Measurements from ENCODE around the gene INIP.

Gene INIP

GRCh38 chr9:112752334-112753125, 34.6 kb upstream of the INIP start:
- peaks cover 32% of the 10 kb centered on the region for H3K4me1 ChIP-seq (ENCODE audit: insufficient read depth, poor library complexity, severe bottlenecking)
- H3K9me3 ChIP-seq (ENCODE audit: severe bottlenecking) = no peaks in the 10 kb centered on the region
- H3K27me3 ChIP-seq (ENCODE audit: insufficient read depth, poor library complexity, severe bottlenecking) = no peaks in the 10 kb centered on the region
- no peak overlapping the region for H3K4me3 ChIP-seq (ENCODE audit: severe bottlenecking)
- H3K36me3 ChIP-seq (ENCODE audit: low read depth) = no peaks in the 10 kb centered on the region
- no peak for DNase-seq (ENCODE audit: low spot score)
- ATAC-seq (ENCODE audit: low read depth) = no peak
- H3K27ac ChIP-seq (ENCODE audit: poor library complexity, severe bottlenecking) = peak overlapping the region; percentile 35
- no peak for TF ChIP-seq CTCF (IDR thresholded peaks at IDR 0.05; ENCODE audit: poor library complexity, severe bottlenecking)

GRCh38 chr9:112751056-112751795, 33.3 kb upstream of the INIP start:
- Histone ChIP-seq H3K4me3 (ENCODE audit: severe bottlenecking) (peak overlapping the region; percentile 90), H3K9me3 (ENCODE audit: severe bottlenecking) (no peaks in the 10 kb centered on the region), H3K27me3 (ENCODE audit: insufficient read depth, poor library complexity, severe bottlenecking) (no peaks in the 10 kb centered on the region), H3K4me1 (ENCODE audit: insufficient read depth, poor library complexity, severe bottlenecking) (peaks cover 32% of the 10 kb centered on the region), H3K27ac (ENCODE audit: poor library complexity, severe bottlenecking) (peak overlapping the region; percentile 10), H3K36me3 (ENCODE audit: low read depth) (no peaks in the 10 kb centered on the region)
- no peak for TF ChIP-seq CTCF (IDR thresholded peaks at IDR 0.05; ENCODE audit: poor library complexity, severe bottlenecking)
- DNase-seq (ENCODE audit: low spot score) (peak; percentile 62), ATAC-seq (ENCODE audit: low read depth) (peak; percentile 58)

GRCh38 chr9:112750764-112751055, 32.8 kb upstream of the INIP start:
- DNase-seq (ENCODE audit: low spot score) (no peak), ATAC-seq (ENCODE audit: low read depth) (no peak; the same call in 2 of the 3 replicates)
- H3K36me3 ChIP-seq (ENCODE audit: low read depth) = no peaks in the 10 kb centered on the region
- H3K27me3 ChIP-seq (ENCODE audit: insufficient read depth, poor library complexity, severe bottlenecking) = no peaks in the 10 kb centered on the region
- H3K4me1 ChIP-seq (ENCODE audit: insufficient read depth, poor library complexity, severe bottlenecking) = peaks cover 32% of the 10 kb centered on the region
- no peak for TF ChIP-seq CTCF (IDR thresholded peaks at IDR 0.05; ENCODE audit: poor library complexity, severe bottlenecking)
- H3K4me3 ChIP-seq (ENCODE audit: severe bottlenecking) = peak overlapping the region; percentile 90
- H3K9me3 ChIP-seq (ENCODE audit: severe bottlenecking) = no peaks in the 10 kb centered on the region
- H3K27ac ChIP-seq (ENCODE audit: poor library complexity, severe bottlenecking) = peak overlapping the region; percentile 10

DNA sequence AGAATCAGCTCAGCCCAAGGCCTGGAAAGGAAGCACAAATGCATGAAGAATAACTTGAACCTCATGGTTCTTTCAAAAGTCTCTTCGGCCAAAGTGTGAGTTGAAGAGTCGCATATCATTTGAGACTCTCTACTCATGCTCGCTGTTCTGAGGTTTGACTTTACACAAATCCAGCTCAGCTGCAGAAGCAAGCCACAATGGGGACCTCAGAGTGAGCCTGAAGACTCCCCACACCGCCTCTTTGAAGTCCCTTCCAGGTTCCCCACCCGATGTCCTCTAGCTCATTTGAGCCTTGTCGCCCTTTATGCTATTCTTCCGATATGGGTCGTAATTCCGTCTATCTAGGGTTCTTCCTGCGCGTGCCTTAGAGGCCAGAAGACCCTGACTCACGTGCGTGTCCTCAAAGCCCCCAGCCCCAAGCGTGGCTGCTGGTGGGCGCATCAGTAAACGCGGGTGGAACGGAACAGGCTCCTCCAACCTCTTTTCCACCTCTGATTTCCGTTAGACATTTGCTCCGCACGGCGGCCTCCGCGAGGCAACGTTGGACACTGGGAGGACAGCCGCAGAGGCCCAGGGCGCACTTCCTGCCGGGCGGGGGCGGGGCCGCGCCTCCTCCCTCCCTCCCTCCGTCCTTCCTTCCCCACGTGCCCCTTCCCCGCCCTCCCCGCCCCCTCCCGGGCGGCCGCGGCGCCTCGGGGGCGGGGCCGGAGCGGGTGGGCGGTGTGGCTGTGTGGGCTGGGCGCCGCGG, 32.3 kb upstream of the INIP start, which contains the start of gene SNX30:
SNX30 (plus strand) TSS at position 745 of the 748 bp plus-strand sequence. CDS start 242 bp downstream, outside the sequence.
- H3K4me1 ChIP-seq (ENCODE audit: insufficient read depth, poor library complexity, severe bottlenecking) = peaks cover 32% of the 10 kb centered on the region
- TF ChIP-seq CTCF (IDR thresholded peaks at IDR 0.05; ENCODE audit: poor library complexity, severe bottlenecking) = no peak
- peak within 1 kb of the TSS; percentile 10 for H3K27ac ChIP-seq (ENCODE audit: poor library complexity, severe bottlenecking)

More for the DNA sequence above, 32.3 kb upstream of the INIP start, which contains the start of gene SNX30:
- ATAC-seq (ENCODE audit: low read depth) (peak; percentile 72), DNase-seq (ENCODE audit: low spot score) (peak; percentile 78)
- H3K4me3 ChIP-seq (ENCODE audit: severe bottlenecking) = peak within 1 kb of the TSS; percentile 90
- no peaks in the 10 kb centered on the region for H3K36me3 ChIP-seq (ENCODE audit: low read depth)
- no peaks in the 10 kb centered on the region for H3K27me3 ChIP-seq (ENCODE audit: insufficient read depth, poor library complexity, severe bottlenecking)
- no peaks in the 10 kb centered on the region for H3K9me3 ChIP-seq (ENCODE audit: severe bottlenecking)

Data from RWPE2 (cell line).